ENCODE data around the gene ST3GAL2.
"Not testable (repeated sequence)": the region's sequence is repeated elsewhere in the genome, so short reads cannot be mapped to it uniquely, and the experiment has no call there.

ST3GAL2 gene

GRCh38 chr16:70332728-70333127 is 106.2 kb downstream of the ST3GAL2 start:
- not testable (repeated sequence) for DNase-seq (ENCODE audit: low read depth in 2 of 2)

GRCh38 chr16:70331588-70332358 is 107.1 kb downstream of the ST3GAL2 start:
- DNase-seq (ENCODE audit: low read depth in 2 of 2): no peak

GRCh38 chr16:70331091-70331490 is 107.8 kb downstream of the ST3GAL2 start:
- no peak for DNase-seq (ENCODE audit: low read depth in 2 of 2)
